ENCODE data around the gene SUN5.

Gene SUN5

GRCh38 chr20:33013701-33014326, 9.6 kb upstream of the SUN5 start:
- DNase-seq, result no peak

GRCh38 chr20:33012327-33013189, 8.3 kb upstream of the SUN5 start:
- DNase-seq, result no peak

GRCh38 chr20:33010674-33011449, 6.6 kb upstream of the SUN5 start:
- DNase-seq, result no peak

GRCh38 chr20:33010133-33010504, 5.9 kb upstream of the SUN5 start:
- no peak for DNase-seq

- no peak for DNase-seq
Observed at GRCh38 chr20:33009214-33010132, 5.2 kb upstream of the SUN5 start.

- DNase-seq, result no peak
Observed at GRCh38 chr20:33008336-33009213, 4.3 kb upstream of the SUN5 start.

GRCh38 chr20:33007376-33008335, 3.4 kb upstream of the SUN5 start, which contains the start of gene BPIFB2:
Gene BPIFB2, plus strand, starts transcription at chr20:33007704. Its CDS starts 871 bp downstream, at chr20:33008575.
- DNase-seq, result no peak

- DNase-seq, result no peak
Observed at GRCh38 chr20:33006776-33007375, 2.6 kb upstream of the SUN5 start.

- DNase-seq, result no peak
Observed at GRCh38 chr20:33005908-33006775, 1.9 kb upstream of the SUN5 start.

GRCh38 chr20:33005132-33005566, 916 bp upstream of the SUN5 start:
- peak; percentile 23 for DNase-seq

GRCh38 chr20:33002087-33002808, 2.0 kb downstream of the SUN5 start:
- no peak for DNase-seq

- no peak for DNase-seq
Observed at GRCh38 chr20:33000802-33001466, 3.3 kb downstream of the SUN5 start.

- DNase-seq, result peak; percentile 31
Observed at GRCh38 chr20:32999603-33000250, 4.5 kb downstream of the SUN5 start.

GRCh38 chr20:32997431-32997830, 6.8 kb downstream of the SUN5 start:
- DNase-seq, result no peak

- DNase-seq, result no peak
Observed at GRCh38 chr20:32995802-32996201, 8.4 kb downstream of the SUN5 start.

- DNase-seq, result no peak
Observed at GRCh38 chr20:32993496-32994050, 10.7 kb downstream of the SUN5 start.
